AG09319 (cell line): ENCODE data around the gene PTPRD.
A peak's percentile ranks its signal among the peaks of the same experiment; 100 is the strongest.

Experiments
- DNase-seq: peaks from one replicate; pipeline ENCODE4 v3.0.0-alpha.2; 2010; ENCODE audit warnings: low read depth; ENCODE audit errors: extremely low read depth
- CTCF ChIP-seq: IDR thresholded peaks from 2 replicates; pipeline ENCODE4 v1.5.1; 2011; ENCODE audit warnings: low read depth, mild to moderate bottlenecking, inconsistent platforms, low read length, moderate library complexity

PTPRD gene

GRCh38 chr9:8905731-8906130, 1707.1 kb downstream of the PTPRD start:
- no peak for DNase-seq
- TF ChIP-seq CTCF = no peak

- DNase-seq = no peak
- no peak for TF ChIP-seq CTCF
These were observed 1707.9 kb downstream of the PTPRD start for GRCh38 chr9:8904771-8905515.

GRCh38 chr9:8903077-8903476, 1709.7 kb downstream of the PTPRD start:
- no peak for DNase-seq
- TF ChIP-seq CTCF = no peak

- no peak for TF ChIP-seq CTCF
- no peak for DNase-seq
These were observed 1711.7 kb downstream of the PTPRD start for GRCh38 chr9:8901146-8901545.

GRCh38 chr9:8899511-8899910, 1713.3 kb downstream of the PTPRD start:
- DNase-seq = no peak

GRCh38 chr9:8895861-8896224, 1717.0 kb downstream of the PTPRD start:
- TF ChIP-seq CTCF = peak; percentile 46

More at GRCh38 chr9:8899511-8899910, 1713.3 kb downstream of the PTPRD start:
- TF ChIP-seq CTCF = no peak

GRCh38 chr9:8895106-8895860, 1717.5 kb downstream of the PTPRD start:
- DNase-seq = no peak
- TF ChIP-seq CTCF = no peak

More at GRCh38 chr9:8895861-8896224, 1717.0 kb downstream of the PTPRD start:
- DNase-seq = no peak
